HG02678 (cell line): Measurements from ENCODE around the gene RCL1.
"Not testable (repeated sequence)": the region's sequence is repeated elsewhere in the genome, so short reads cannot be mapped to it uniquely, and the experiment has no call there.

ENCODE experiments used
- ATAC-seq: cut with Tn5 transposase; IDR thresholded peaks from one replicate; pipeline ENCODE4 v1.9.1; 2021; ENCODE audit warnings: mild to moderate bottlenecking, moderate library complexity; ENCODE audit not compliant: unreplicated experiment

RCL1 gene

GRCh38 chr9:4781408-4781807 lies 11.3 kb upstream of the RCL1 start:
- ATAC-seq = no peak

GRCh38 chr9:4783191-4783590 lies 9.6 kb upstream of the RCL1 start:
- ATAC-seq = not testable (repeated sequence)

GRCh38 chr9:4784403-4784802 lies 8.3 kb upstream of the RCL1 start:
- ATAC-seq = no peak

GRCh38 chr9:4786599-4786998 lies 6.1 kb upstream of the RCL1 start:
- ATAC-seq = no peak

GRCh38 chr9:4787876-4788275 lies 4.9 kb upstream of the RCL1 start:
- no peak for ATAC-seq

GRCh38 chr9:4788703-4789102 lies 4.0 kb upstream of the RCL1 start:
- no peak for ATAC-seq

GRCh38 chr9:4792054-4792571 lies 631 bp upstream of the RCL1 start:
- no peak for ATAC-seq

DNA sequence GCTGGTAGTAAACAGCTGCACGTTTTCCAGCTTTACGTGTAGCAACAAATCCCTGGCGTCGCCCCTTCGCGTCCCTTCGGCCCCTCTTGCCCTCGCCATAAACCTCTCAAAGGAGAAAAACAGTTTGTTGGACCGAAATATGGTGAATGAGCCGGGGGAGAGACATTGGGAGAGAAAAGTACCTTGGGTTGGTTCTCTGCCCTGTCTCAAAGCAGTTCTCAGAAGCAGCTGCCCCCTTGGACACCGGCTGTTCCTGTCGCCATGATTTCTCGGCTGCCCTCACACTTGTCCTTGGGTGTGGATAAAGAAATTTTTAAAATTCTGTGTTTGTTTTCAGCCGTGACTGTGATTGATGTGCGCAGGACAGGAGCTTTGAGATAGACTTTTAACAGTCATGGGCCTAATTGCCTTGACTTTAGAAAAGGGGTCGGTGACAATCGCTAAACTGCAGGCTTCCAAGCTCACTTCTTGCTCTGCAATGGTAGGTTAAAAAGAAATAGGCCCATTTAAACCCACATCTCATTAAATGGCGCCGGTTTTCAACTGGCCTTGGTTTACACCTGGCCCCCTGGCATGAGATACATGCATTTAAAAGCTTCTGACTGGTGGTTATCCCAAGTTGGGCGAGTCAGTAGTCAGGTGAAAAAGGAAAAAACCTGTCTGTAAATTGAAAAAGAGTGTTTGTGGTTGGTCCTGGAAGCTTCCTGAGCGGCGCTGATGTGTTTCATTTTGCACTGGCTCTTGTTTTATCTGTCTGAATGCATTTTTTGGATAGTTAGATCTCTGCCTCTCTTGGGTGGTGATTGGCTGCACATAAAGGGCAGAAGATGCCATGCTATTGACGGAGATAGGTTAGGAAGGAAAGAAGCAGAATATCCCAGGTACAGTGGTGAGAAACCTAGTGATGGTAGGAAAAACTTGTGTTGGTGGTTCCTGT lies 983 bp downstream of the RCL1 start:
- ATAC-seq = no peak

GRCh38 chr9:4794691-4795090 lies 1.9 kb downstream of the RCL1 start:
- no peak for ATAC-seq

GRCh38 chr9:4795108-4795507 lies 2.4 kb downstream of the RCL1 start:
- not testable (repeated sequence) for ATAC-seq

DNA sequence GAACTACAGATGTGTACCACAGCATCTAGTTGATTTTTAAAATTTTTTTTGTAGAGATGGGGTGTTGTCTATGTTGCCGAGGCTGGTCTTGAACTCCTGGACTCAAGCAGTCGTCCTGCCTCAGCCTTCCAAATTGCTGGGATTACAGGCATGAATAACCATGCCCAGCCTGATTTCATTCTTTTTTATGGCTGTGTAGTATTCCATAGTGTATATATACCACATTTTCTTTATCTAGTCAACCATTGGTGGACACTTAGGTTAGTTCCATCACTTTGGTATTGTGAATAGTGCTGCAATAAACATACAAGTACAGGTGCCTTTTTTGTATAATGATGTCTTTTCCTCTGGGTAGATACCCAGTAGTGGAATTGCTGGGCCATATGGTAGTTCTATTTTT lies 3.8 kb downstream of the RCL1 start:
- no peak for ATAC-seq

GRCh38 chr9:4796988-4797853 lies 4.5 kb downstream of the RCL1 start:
- no peak for ATAC-seq

GRCh38 chr9:4797854-4798150 lies 5.1 kb downstream of the RCL1 start:
- ATAC-seq = no peak

- no peak for ATAC-seq
Observed at GRCh38 chr9:4798281-4799032, 5.7 kb downstream of the RCL1 start.

DNA sequence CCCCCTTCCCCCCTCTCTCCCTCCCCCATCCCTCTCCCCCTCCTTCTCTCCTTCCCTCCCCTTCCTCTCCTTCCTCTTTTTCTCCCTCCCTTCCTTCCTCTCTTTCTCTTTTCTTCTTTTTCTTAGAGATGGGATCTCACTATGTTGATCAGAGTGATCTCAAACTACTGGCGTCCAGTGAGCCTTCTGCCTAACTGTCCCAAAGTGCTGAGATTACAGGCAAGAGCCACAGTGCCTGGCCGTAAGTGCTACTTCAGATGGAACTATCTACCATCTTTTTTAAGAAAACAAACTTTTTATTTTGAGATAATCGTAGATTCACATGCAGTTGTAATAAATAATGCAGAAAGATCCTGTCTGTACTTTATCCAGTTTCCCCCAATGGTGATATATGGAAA lies 6.3 kb downstream of the RCL1 start:
- no peak for ATAC-seq

- ATAC-seq = no peak
Observed at GRCh38 chr9:4799775-4800174, 7.0 kb downstream of the RCL1 start.

- ATAC-seq = no peak
Observed at GRCh38 chr9:4801156-4801555, 8.4 kb downstream of the RCL1 start.

- ATAC-seq = no peak
Observed at GRCh38 chr9:4803670-4804530, 11.2 kb downstream of the RCL1 start.

- no peak for ATAC-seq
Observed at GRCh38 chr9:4804531-4805016, 11.8 kb downstream of the RCL1 start.
